CD8-positive, alpha-beta memory T cell (primary cell): ENCODE results near the gene TEAD4. TPM values are rescaled to one million over a fixed set of nuclear protein-coding genes. Genes with fewer than 3 reads are reported as not detected.

Experiments
- CTCF ChIA-PET: fragments of 350-600 bp; sonication (Branson Sonifier 250); formaldehyde crosslinking; loops from one replicate; lab custom pipeline; 2021; ENCODE audit warnings: antibody characterized with exemption; lab: Charles Lee
- POLR2A ChIA-PET: fragments of 350-600 bp; sonication (Branson Sonifier 250); formaldehyde crosslinking; loops from one replicate; lab custom pipeline; 2021; ENCODE audit warnings: antibody characterized with exemption; lab: Charles Lee
- DNase-seq, 5 donors: peaks; one replicate each; pipeline versions ENCODE4 v3.0.0 to v3.0.0-alpha.2; 2020 to 2022; ENCODE audit warnings: mixed read lengths in 1 of 5
- H3K27ac ChIP-seq: one replicate; pipeline ENCODE4 v1.7.0; 2013; ENCODE audit warnings: low read depth, mild to moderate bottlenecking, low read length, moderate library complexity
- H3K27me3 ChIP-seq: 2 replicates; pipeline ENCODE4 v1.7.0; 2013; ENCODE audit warnings: low read length, mild to moderate bottlenecking; ENCODE audit not compliant: insufficient read depth, poor library complexity, severe bottlenecking
- H3K36me3 ChIP-seq: 2 replicates; pipeline ENCODE4 v1.7.0; 2013; ENCODE audit warnings: mild to moderate bottlenecking, low read length, moderate library complexity; ENCODE audit not compliant: insufficient read depth
- H3K4me1 ChIP-seq: 2 replicates; pipeline ENCODE4 v1.7.0; 2013; ENCODE audit warnings: mild to moderate bottlenecking, low read length, moderate library complexity; ENCODE audit not compliant: insufficient read depth
- H3K4me3 ChIP-seq: 2 replicates; pipeline ENCODE4 v1.7.0; 2013; ENCODE audit warnings: mild to moderate bottlenecking, low read length
- H3K9me3 ChIP-seq: 2 replicates; pipeline ENCODE4 v1.7.0; 2013; ENCODE audit warnings: mild to moderate bottlenecking, low read length
- H3K27ac Mint-ChIP-seq, 8 donors: one replicate each; pipeline ENCODE4 v1.8.0; 2020 to 2021; ENCODE audit warnings: mixed read lengths in 8 of 8, mild to moderate bottlenecking in 6 of 8, inconsistent platforms in 3 of 8, moderate library complexity in 3 of 8
- H3K27me3 Mint-ChIP-seq, 2 donors: one replicate each; pipeline ENCODE4 v1.8.0; 2020 to 2021; ENCODE audit warnings: mixed read lengths in 2 of 2, mild to moderate bottlenecking in 1 of 2, moderate library complexity in 1 of 2
- H3K36me3 Mint-ChIP-seq, 3 donors: one replicate each; pipeline ENCODE4 v1.8.0; 2020 to 2021; ENCODE audit warnings: mixed read lengths in 3 of 3, inconsistent platforms in 1 of 3, mild to moderate bottlenecking in 1 of 3
- H3K4me1 Mint-ChIP-seq, 3 donors: one replicate each; pipeline ENCODE4 v1.8.0; 2020 to 2021; ENCODE audit warnings: mixed read lengths in 3 of 3, inconsistent platforms in 1 of 3, mild to moderate bottlenecking in 1 of 3
- H3K4me3 Mint-ChIP-seq, 7 donors: one replicate each; pipeline ENCODE4 v1.8.0; 2020 to 2021; ENCODE audit warnings: mixed read lengths in 7 of 7, mild to moderate bottlenecking in 6 of 7, moderate library complexity in 4 of 7, inconsistent platforms in 2 of 7
- H3K9me3 Mint-ChIP-seq, 5 donors: one replicate each; pipeline ENCODE4 v1.8.0; 2020 to 2022; ENCODE audit warnings: mixed read lengths in 5 of 5, mild to moderate bottlenecking in 3 of 5, moderate library complexity in 2 of 5, inconsistent platforms in 1 of 5
- polyA plus RNA-seq: library from polyadenylated mRNA; unstranded; fragments of 300-500 nt; fragmentation: Illumina TruSeq; gene quantifications from one replicate; pipeline ENCODE4 v1.2.3, GENCODE V29; 2021
- total RNA-seq, 2 experiments: library from RNA; stranded (reverse); gene quantifications; one replicate each; pipeline ENCODE4 v1.2.3, GENCODE V29; 2021

TEAD4 gene
- total and polyA plus RNA-seq, 3 experiments from 2014 or later, result 1.7 to 2.1 TPM; not detected in 1

DNA sequence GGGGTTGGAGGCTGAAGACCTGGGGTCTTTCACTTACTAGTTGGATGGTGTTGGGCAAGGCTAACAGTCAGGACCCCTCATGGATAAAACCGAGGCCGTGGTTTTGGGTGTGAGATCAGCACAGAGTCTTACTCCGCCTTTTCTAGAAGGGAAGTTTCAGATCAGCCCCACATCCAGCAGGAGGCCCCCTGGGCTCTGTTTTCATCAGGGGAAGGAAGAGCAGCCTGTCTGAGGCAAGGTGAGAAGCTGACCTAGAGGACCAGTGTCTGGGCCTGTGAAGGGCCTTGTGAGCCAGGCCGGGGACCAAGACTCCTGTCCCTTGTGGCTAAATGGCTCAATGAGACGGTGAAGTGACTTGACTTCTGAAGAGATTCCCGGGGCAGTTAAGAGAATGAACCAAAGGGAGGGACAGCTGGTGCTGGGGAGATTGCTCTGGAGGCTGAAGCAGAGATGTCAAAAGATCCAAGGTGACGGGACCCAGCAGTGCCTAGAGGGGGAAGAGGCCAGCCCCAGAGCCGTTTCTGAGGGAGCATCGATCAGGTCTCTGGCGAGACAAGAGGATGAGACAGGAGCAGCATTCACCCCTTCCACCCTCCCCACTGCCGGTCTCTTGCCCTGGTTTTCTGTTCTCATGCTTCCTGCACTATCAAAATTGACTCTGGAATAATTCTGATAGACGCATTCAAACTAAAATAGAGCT is 77.9 kb downstream of the TEAD4 start:
- H3K4me3 Mint-ChIP-seq, result no peak overlapping the region
- no peak overlapping the region for H3K27ac Mint-ChIP-seq
- Histone ChIP-seq H3K27ac (no peak overlapping the region), H3K4me1 (no peaks in the 10 kb centered on the region), H3K9me3 (no peaks in the 10 kb centered on the region), H3K27me3 (no peaks in the 10 kb centered on the region), H3K4me3 (no peak overlapping the region), H3K36me3 (no peaks in the 10 kb centered on the region)
- no peak for DNase-seq
- ChIA-PET CTCF (no interaction called here), POLR2A (no interaction called here)
- peaks cover 15 to 21% of the 10 kb centered on the region in 2 donors for H3K27me3 Mint-ChIP-seq
- H3K36me3 Mint-ChIP-seq, result no peaks in the 10 kb centered on the region
- no peaks in the 10 kb centered on the region for H3K9me3 Mint-ChIP-seq
- H3K4me1 Mint-ChIP-seq, result no peaks in the 10 kb centered on the region

DNA sequence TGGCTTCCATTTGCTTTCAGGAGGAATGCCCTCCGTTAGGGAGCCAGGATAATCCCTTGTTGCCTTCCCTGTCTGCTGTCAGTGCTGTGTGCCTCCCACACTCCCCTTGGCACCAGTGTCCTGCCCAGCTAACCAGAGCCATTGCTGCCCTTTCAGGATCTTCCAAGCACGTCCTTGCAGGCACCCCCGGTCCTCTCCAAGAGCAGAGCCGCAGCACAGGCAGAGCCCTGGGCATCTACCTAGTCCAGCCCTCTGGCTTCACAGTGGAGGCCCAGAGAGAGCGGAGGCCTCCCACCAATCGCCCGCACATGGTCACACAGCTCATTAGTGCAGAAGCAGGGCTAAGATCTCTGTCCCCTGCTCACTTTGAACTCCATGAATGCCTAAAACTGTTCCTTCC is 79.0 kb downstream of the TEAD4 start:
- ChIA-PET POLR2A (no interaction called here), CTCF (no interaction called here)
- Mint-ChIP-seq H3K4me1 (no peaks in the 10 kb centered on the region), H3K9me3 (no peaks in the 10 kb centered on the region), H3K4me3 (no peak overlapping the region), H3K27ac (no peak overlapping the region), H3K36me3 (no peaks in the 10 kb centered on the region), H3K27me3 (peaks cover 23 to 29% of the 10 kb centered on the region in 2 donors)
- Histone ChIP-seq H3K4me1 (no peaks in the 10 kb centered on the region), H3K27ac (no peak overlapping the region), H3K36me3 (no peaks in the 10 kb centered on the region), H3K27me3 (peaks cover 4% of the 10 kb centered on the region), H3K9me3 (no peaks in the 10 kb centered on the region), H3K4me3 (no peak overlapping the region)
- DNase-seq, result no peak

DNA sequence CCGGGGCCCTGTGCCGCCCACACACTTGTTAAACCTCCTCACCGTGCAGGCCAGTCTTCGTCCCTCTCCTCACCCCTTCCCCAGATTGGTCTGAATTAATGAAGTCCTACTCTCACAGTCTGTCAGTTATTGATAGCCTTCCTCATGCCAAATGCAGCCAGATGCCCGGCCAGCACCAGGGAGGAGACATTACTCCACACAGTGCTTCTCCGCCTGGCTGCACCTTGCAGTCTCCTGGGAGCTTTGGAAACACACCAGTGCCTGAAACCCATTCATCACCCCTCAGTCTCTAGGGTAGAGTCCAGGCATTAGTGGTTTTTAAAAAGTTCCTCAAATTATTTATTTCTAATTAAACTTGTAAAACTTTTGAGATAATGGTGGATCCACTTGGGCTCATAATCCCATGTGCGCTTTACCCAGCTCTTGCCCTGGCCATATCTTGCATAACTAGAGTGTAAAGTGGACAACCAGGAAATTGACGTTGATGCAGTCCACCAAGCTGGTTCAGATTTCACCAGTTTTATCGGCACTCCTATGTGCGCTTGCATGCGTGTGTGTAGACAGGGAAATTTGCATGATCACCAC is 79.8 kb downstream of the TEAD4 start:
- H3K27ac ChIP-seq, result no peak overlapping the region
- H3K4me3 ChIP-seq, result no peak overlapping the region
- peaks cover 5% of the 10 kb centered on the region for H3K27me3 ChIP-seq
- Mint-ChIP-seq H3K4me3 (no peak overlapping the region), H3K27ac (no peak overlapping the region), H3K36me3 (no peaks in the 10 kb centered on the region), H3K9me3 (no peaks in the 10 kb centered on the region), H3K4me1 (no peaks in the 10 kb centered on the region), H3K27me3 (peaks cover 26 to 28% of the 10 kb centered on the region in 2 donors)
- ChIA-PET CTCF (interaction anchor here (1.2 kb wide), 1 partner anchor 21 kb away, joined by 3 read pairs; no protein-coding TSS in a partner anchor), POLR2A (no interaction called here)
- no peak for DNase-seq
- H3K4me1 ChIP-seq, result no peaks in the 10 kb centered on the region
- H3K36me3 ChIP-seq, result no peaks in the 10 kb centered on the region
- no peaks in the 10 kb centered on the region for H3K9me3 ChIP-seq

DNA sequence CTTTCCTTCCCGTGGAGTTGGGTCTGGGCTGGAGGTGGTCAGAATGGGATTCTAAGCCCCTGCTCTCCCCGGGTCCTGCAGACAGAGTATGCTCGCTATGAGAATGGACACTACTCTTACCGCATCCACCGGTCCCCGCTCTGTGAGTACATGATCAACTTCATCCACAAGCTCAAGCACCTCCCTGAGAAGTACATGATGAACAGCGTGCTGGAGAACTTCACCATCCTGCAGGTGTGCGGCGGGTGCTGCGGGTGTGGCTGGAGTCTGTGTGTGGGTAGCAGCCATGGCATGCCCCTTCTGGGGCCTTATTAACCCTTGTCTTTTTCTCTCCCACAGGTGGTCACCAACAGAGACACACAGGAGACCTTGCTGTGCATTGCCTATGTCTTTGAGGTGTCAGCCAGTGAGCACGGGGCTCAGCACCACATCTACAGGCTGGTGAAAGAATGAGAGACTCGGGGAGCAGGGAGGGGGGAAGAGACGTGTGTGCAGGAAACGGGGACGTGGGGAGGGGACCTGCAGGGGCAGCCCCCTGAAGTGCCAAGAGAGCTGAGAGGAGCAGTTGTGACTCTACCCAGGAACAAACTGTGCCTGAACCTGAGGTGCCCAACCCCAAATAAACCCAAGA is 80.9 kb downstream of the TEAD4 start:
- CTCF ChIA-PET, result no interaction called here
- Histone ChIP-seq H3K9me3 (no peaks in the 10 kb centered on the region), H3K4me1 (no peaks in the 10 kb centered on the region), H3K4me3 (no peak overlapping the region), H3K27ac (no peak overlapping the region), H3K27me3 (peaks cover 5% of the 10 kb centered on the region), H3K36me3 (no peaks in the 10 kb centered on the region)
- no peaks in the 10 kb centered on the region for H3K36me3 Mint-ChIP-seq
- H3K27me3 Mint-ChIP-seq, result peaks cover 29 to 32% of the 10 kb centered on the region in 2 donors
- no peak overlapping the region for H3K4me3 Mint-ChIP-seq
- no peak for DNase-seq
- H3K4me1 Mint-ChIP-seq, result no peaks in the 10 kb centered on the region
- H3K9me3 Mint-ChIP-seq, result no peaks in the 10 kb centered on the region
- POLR2A ChIA-PET, result no interaction called here
- H3K27ac Mint-ChIP-seq, result no peak overlapping the region

DNA sequence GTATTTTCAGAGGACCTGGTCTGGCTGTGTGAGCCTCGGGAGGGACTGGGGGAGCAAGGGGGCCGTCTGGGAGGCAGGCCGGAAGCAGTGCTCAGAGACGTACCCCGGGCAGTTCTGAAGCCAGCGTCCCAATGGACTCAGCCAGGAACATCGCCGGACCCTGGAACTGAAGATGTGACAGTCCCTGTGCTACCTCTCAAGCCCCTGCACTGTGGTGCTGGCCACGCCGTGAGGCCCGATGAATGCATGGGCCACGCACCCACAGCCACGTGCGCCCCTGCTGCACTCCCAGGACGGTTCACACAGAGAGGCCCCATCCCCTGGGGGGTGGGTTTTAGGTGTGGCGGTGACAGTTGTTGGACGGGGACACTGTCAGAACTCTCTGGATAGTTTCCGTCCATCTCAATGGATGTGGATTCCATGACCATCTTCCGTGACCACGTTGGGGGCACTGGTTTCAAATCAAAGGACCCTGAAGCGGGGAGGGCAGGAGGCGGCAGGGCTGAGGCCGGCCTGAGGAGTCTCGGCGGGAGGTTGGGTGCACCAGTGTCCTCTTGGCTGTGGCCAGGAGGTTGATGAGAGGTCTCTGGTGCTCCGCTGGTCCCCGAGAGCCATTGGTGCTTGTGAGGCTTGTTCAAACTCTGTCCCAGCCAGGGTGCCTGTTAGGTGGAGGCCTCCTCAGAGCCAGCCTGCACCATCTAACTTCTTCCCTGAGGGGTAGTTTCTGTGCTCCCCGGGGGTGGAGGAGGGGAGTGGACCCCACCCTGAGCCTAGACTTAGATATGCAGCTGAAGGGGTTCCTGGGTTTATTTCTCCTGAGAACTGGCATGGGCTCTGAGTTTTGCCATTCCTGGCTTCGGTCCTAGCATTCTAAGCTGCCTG is 81.7 kb downstream of the TEAD4 start:
- H3K4me1 Mint-ChIP-seq, result no peaks in the 10 kb centered on the region
- Histone ChIP-seq H3K27ac (no peak overlapping the region), H3K4me3 (no peak overlapping the region), H3K9me3 (no peaks in the 10 kb centered on the region), H3K36me3 (no peaks in the 10 kb centered on the region), H3K4me1 (no peaks in the 10 kb centered on the region), H3K27me3 (peaks cover 5% of the 10 kb centered on the region)
- no peaks in the 10 kb centered on the region for H3K9me3 Mint-ChIP-seq
- ChIA-PET POLR2A (no interaction called here), CTCF (interaction anchor here (1.5 kb wide), 1 partner anchor 33 kb away, joined by 3 read pairs; no protein-coding TSS in a partner anchor)
- no peak overlapping the region for H3K27ac Mint-ChIP-seq
- peaks cover 29 to 34% of the 10 kb centered on the region in 2 donors for H3K27me3 Mint-ChIP-seq
- H3K4me3 Mint-ChIP-seq, result no peak overlapping the region
- DNase-seq, result no peak
- H3K36me3 Mint-ChIP-seq, result no peaks in the 10 kb centered on the region

DNA sequence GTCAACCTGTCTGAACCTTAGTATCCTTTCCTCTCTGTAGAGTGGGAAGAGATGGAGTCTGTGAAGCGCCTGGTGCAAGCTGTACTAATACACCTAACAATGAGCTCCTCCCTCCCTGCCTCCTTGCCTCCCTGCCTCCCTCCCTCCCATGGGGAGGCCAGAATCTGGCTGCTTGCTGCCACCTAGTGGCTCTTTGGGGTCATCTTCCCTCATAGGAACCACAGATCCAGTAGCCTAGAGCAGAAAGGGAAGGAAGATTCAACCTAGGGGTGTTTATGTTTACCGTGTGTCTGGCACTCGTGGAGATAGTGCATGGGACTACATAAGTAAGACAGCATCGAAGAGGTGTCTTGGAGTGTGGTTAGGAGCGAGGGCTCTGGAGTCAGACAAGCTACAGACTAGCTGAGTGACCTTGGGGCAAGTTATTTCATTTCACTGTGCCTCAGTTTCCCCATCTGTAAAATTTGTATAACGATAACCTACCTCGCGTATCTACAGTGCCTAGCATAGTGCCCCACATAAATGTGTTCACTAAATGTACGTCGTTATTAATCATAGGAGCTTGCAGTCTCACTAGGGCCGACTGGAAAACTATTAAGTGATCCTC is 82.5 kb downstream of the TEAD4 start:
- Histone ChIP-seq H3K4me1 (no peaks in the 10 kb centered on the region), H3K36me3 (no peaks in the 10 kb centered on the region), H3K4me3 (no peak overlapping the region), H3K27me3 (peaks cover 5% of the 10 kb centered on the region), H3K27ac (no peak overlapping the region), H3K9me3 (no peaks in the 10 kb centered on the region)
- Mint-ChIP-seq H3K36me3 (no peaks in the 10 kb centered on the region), H3K4me3 (no peak overlapping the region), H3K9me3 (no peaks in the 10 kb centered on the region), H3K27ac (peak overlapping the region in 1 of 8 donors; percentile 51), H3K4me1 (no peaks in the 10 kb centered on the region), H3K27me3 (peaks cover 29 to 34% of the 10 kb centered on the region in 2 donors)
- DNase-seq, result peak in 4 of 5 donors; percentile 8 to 55 (median 14)
- ChIA-PET CTCF (interaction anchor here (1.5 kb wide), 1 partner anchor 32 kb away, joined by 3 read pairs; no protein-coding TSS in a partner anchor), POLR2A (no interaction called here)

DNA sequence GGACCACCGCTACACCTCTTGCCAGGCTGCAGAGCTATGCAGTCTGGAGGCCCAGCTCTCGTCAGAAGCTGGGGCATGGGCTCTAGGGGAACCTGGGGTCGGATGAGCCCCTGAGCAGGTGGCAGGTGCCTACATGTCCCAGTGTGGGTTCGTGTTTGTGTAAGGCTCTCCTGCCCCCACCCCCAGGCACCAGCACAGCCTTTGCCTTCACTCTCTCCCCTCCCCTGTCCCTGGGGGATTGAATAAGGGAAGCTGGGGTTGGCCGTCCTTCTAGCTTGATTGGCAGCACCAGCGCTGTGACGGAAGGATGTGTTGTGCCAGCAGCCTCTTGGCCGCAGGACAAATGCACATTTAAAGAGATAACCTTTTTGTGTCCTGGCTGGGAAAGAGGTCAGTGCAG is 83.2 kb downstream of the TEAD4 start:
- CTCF ChIA-PET, result interaction anchor here (1.5 kb wide), 1 partner anchor 31 kb away, joined by 3 read pairs; no protein-coding TSS in a partner anchor
- Mint-ChIP-seq H3K9me3 (no peaks in the 10 kb centered on the region), H3K27me3 (peaks cover 29 to 35% of the 10 kb centered on the region in 2 donors), H3K4me3 (no peak overlapping the region), H3K4me1 (no peaks in the 10 kb centered on the region), H3K36me3 (no peaks in the 10 kb centered on the region), H3K27ac (no peak overlapping the region)
- no peaks in the 10 kb centered on the region for H3K4me1 ChIP-seq
- no peaks in the 10 kb centered on the region for H3K9me3 ChIP-seq
- DNase-seq, result no peak
- H3K27ac ChIP-seq, result no peak overlapping the region
- no peaks in the 10 kb centered on the region for H3K36me3 ChIP-seq
- no peak overlapping the region for H3K4me3 ChIP-seq
- POLR2A ChIA-PET, result no interaction called here
- peaks cover 5% of the 10 kb centered on the region for H3K27me3 ChIP-seq
